Fibroblast of lung (primary cell): ENCODE measurements around the gene ESRRB.

ENCODE experiments used
- EZH2 ChIP-seq: IDR thresholded peaks from 2 replicates; pipeline ENCODE4 v1.5.1; 2012; ENCODE audit warnings: low read length, control low read depth, mild to moderate bottlenecking; ENCODE audit errors: missing control alignments
- TF ChIP-seq, protein P1 (sequence below), 2 donors: IDR thresholded peaks in 1 of 2; conservative IDR thresholded peaks in 1 of 2; 1 replicate in 1 of 2; 2 replicates in 1 of 2; pipeline ENCODE4 v1.5.1; 2011 to 2012; ENCODE audit warnings: low read length in 2 of 2, control low read depth in 1 of 2, inconsistent platforms in 1 of 2, low read depth in 1 of 2, mild to moderate bottlenecking in 1 of 2

DNA sequence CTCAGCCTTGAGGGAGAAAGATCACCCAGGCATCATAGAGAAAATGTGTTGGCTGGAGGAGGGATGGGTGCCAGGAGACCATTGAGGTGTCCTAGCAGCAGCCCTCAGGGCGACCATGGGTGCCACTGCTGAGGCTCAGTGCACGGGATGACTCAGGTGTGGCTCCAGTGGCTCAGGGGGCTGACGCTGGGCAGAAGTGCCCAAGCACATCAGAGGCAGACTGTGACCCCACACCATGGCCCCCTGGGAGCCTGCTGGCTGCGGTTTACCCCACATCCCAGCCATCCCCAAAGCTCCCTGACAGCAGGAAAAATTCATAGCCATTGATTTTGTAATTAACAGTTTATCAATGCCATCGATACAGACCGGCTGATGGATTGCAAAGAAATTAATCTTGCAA, 120.7 kb downstream of the ESRRB start:
- TF ChIP-seq, protein P1, sequence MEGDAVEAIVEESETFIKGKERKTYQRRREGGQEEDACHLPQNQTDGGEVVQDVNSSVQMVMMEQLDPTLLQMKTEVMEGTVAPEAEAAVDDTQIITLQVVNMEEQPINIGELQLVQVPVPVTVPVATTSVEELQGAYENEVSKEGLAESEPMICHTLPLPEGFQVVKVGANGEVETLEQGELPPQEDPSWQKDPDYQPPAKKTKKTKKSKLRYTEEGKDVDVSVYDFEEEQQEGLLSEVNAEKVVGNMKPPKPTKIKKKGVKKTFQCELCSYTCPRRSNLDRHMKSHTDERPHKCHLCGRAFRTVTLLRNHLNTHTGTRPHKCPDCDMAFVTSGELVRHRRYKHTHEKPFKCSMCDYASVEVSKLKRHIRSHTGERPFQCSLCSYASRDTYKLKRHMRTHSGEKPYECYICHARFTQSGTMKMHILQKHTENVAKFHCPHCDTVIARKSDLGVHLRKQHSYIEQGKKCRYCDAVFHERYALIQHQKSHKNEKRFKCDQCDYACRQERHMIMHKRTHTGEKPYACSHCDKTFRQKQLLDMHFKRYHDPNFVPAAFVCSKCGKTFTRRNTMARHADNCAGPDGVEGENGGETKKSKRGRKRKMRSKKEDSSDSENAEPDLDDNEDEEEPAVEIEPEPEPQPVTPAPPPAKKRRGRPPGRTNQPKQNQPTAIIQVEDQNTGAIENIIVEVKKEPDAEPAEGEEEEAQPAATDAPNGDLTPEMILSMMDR (conservative IDR thresholded peaks at IDR 0.05 in 1 of 2, IDR thresholded peaks at IDR 0.05 in 1 of 2; ENCODE audit: low read depth in 1 of 2, low read length in 2 of 2): no peak
- TF ChIP-seq EZH2: no peak
